C4-2B (cell line): ENCODE measurements around the gene SUMO3.

Experiments used
- ZFX ChIP-seq: fragments of 450-650 bp; IDR thresholded peaks from 2 replicates; pipeline ENCODE4 v1.6.1; 2017
- TF ChIP-seq, protein P1 (sequence below): fragments of 450-650 bp; conservative IDR thresholded peaks from 2 replicates; pipeline ENCODE4 v1.5.1; 2017; ENCODE audit warnings: mild to moderate bottlenecking

GRCh38 chr21:44802396-44803153, 15.3 kb downstream of the SUMO3 start:
- TF ChIP-seq, protein P1, sequence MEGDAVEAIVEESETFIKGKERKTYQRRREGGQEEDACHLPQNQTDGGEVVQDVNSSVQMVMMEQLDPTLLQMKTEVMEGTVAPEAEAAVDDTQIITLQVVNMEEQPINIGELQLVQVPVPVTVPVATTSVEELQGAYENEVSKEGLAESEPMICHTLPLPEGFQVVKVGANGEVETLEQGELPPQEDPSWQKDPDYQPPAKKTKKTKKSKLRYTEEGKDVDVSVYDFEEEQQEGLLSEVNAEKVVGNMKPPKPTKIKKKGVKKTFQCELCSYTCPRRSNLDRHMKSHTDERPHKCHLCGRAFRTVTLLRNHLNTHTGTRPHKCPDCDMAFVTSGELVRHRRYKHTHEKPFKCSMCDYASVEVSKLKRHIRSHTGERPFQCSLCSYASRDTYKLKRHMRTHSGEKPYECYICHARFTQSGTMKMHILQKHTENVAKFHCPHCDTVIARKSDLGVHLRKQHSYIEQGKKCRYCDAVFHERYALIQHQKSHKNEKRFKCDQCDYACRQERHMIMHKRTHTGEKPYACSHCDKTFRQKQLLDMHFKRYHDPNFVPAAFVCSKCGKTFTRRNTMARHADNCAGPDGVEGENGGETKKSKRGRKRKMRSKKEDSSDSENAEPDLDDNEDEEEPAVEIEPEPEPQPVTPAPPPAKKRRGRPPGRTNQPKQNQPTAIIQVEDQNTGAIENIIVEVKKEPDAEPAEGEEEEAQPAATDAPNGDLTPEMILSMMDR, result no peak
- no peak for TF ChIP-seq ZFX
